Fibroblast of pulmonary artery (primary cell): Measurements from ENCODE around the gene CNGA3.

Experiments used
- DNase-seq: peaks from one replicate; pipeline ENCODE4 v3.0.0-alpha.2; 2010; ENCODE audit warnings: low read depth
- H3K4me3 ChIP-seq: replicated peaks from 2 replicates; pipeline ENCODE4 v1.5.1; 2011; ENCODE audit warnings: low read depth, mild to moderate bottlenecking, control low read depth, low read length, moderate library complexity
- CTCF ChIP-seq: IDR thresholded peaks from 2 replicates; pipeline ENCODE4 v1.5.1; 2011; ENCODE audit warnings: mild to moderate bottlenecking, control low read depth, low read length, inconsistent platforms; ENCODE audit errors: missing control alignments

Gene CNGA3

GRCh38 chr2:98389251-98389605, 43.0 kb downstream of the CNGA3 start:
- no peak for DNase-seq
- no peak for TF ChIP-seq CTCF

GRCh38 chr2:98390571-98391476, 44.6 kb downstream of the CNGA3 start:
- DNase-seq = no peak
- no peak for TF ChIP-seq CTCF
- no peak overlapping the region for H3K4me3 ChIP-seq

More at GRCh38 chr2:98389251-98389605, 43.0 kb downstream of the CNGA3 start:
- no peak overlapping the region for H3K4me3 ChIP-seq

- H3K4me3 ChIP-seq = no peak overlapping the region
- TF ChIP-seq CTCF = no peak
- DNase-seq = no peak
Measured at GRCh38 chr2:98391581-98392270, 45.5 kb downstream of the CNGA3 start.

- TF ChIP-seq CTCF = no peak
- H3K4me3 ChIP-seq = no peak overlapping the region
- DNase-seq = no peak
Measured at GRCh38 chr2:98393354-98393753, 47.1 kb downstream of the CNGA3 start.

GRCh38 chr2:98394595-98395153, 48.4 kb downstream of the CNGA3 start:
- TF ChIP-seq CTCF = no peak
- no peak overlapping the region for H3K4me3 ChIP-seq
- peak; percentile 69 for DNase-seq

GRCh38 chr2:98395977-98396376, 49.7 kb downstream of the CNGA3 start:
- TF ChIP-seq CTCF = no peak
- no peak overlapping the region for H3K4me3 ChIP-seq
- DNase-seq = no peak
